Esophagus squamous epithelium (tissue), 5 donors: ENCODE measurements around the gene PML. TPM values are rescaled to one million over a fixed set of nuclear protein-coding genes. Genes with fewer than 3 reads are reported as not detected.
A peak's percentile ranks its signal among the peaks of the same experiment; 100 is the strongest.

ENCODE experiments used
- DNase-seq: peaks from one replicate; lab custom pipeline; 2025; lab: John Stamatoyannopoulos, UW
- H3K27ac ChIP-seq, 4 donors: fragments of 200-600 bp; sonication (generic); one replicate each; pipeline ENCODE4 v1.5.1; 2016 to 2019; ENCODE audit warnings: mild to moderate bottlenecking in 1 of 4
- H3K27me3 ChIP-seq, 4 donors: fragments of 200-600 bp; sonication (generic); 1 replicate in 3 of 4; 2 replicates in 1 of 4; pipeline versions ENCODE4 v1.5.1 to v1.6.0; 2017 to 2021; ENCODE audit warnings: antibody characterized with exemption in 1 of 4
- H3K36me3 ChIP-seq, 3 donors: fragments of 200-600 bp; sonication (generic); one replicate each; pipeline ENCODE4 v1.5.1; 2016 to 2019
- H3K4me1 ChIP-seq, 3 donors: fragments of 200-600 bp; sonication (generic); one replicate each; pipeline ENCODE4 v1.5.1; 2017 to 2019
- H3K4me3 ChIP-seq, 4 donors: fragments of 200-600 bp; sonication (generic); 1 replicate in 3 of 4; 2 replicates in 1 of 4; pipeline ENCODE4 v1.5.1; 2016 to 2019; ENCODE audit warnings: mild to moderate bottlenecking in 2 of 4, moderate library complexity in 1 of 4
- H3K9me3 ChIP-seq, 3 donors: fragments of 200-600 bp; sonication (generic); one replicate each; pipeline ENCODE4 v1.5.1; 2016 to 2019
- POLR2A ChIP-seq, 4 donors: fragments of 450-650 bp; IDR thresholded peaks; one replicate each; pipeline ENCODE4 v1.6.1; 2017; ENCODE audit warnings: antibody characterized with exemption in 4 of 4, mild to moderate bottlenecking in 4 of 4, moderate library complexity in 3 of 4
- WGBS, 2 donors: methylation state at CpG; one replicate each; pipeline ENCODE4 v1.1.5; 2018; 5-methylcytosine and 5-hydroxymethylcytosine counted together
- intact Hi-C: fragments of 100-400 bp; cut with DNase I; formaldehyde crosslinking; loops from one replicate; pipeline ENCODE4 v1.15.0; 2022
- total RNA-seq, 4 donors: library from RNA; depleted of rRNA; stranded (reverse); fragments of >200 nt; gene quantifications; one replicate each; pipeline ENCODE4 v1.1.0, GENCODE V29; 2016
- TF ChIP-seq, protein P1 (sequence below), 6 experiments: fragments of 450-650 bp in 4 of 6; fragments of 200-600 bp in 2 of 6; sonication (generic) in 2 of 6; IDR thresholded peaks; one replicate each; pipeline ENCODE4 v1.5.1; 2016 to 2019; ENCODE audit warnings: antibody characterized with exemption in 6 of 6, mild to moderate bottlenecking in 4 of 6, moderate library complexity in 4 of 6
- donor health status: DM: yes; HTN: yes; CAD: no.

The PML gene
- total RNA-seq, 4 donors from 2014 or later: 34.0 to 52.3 (median 44.5) TPM

DNA sequence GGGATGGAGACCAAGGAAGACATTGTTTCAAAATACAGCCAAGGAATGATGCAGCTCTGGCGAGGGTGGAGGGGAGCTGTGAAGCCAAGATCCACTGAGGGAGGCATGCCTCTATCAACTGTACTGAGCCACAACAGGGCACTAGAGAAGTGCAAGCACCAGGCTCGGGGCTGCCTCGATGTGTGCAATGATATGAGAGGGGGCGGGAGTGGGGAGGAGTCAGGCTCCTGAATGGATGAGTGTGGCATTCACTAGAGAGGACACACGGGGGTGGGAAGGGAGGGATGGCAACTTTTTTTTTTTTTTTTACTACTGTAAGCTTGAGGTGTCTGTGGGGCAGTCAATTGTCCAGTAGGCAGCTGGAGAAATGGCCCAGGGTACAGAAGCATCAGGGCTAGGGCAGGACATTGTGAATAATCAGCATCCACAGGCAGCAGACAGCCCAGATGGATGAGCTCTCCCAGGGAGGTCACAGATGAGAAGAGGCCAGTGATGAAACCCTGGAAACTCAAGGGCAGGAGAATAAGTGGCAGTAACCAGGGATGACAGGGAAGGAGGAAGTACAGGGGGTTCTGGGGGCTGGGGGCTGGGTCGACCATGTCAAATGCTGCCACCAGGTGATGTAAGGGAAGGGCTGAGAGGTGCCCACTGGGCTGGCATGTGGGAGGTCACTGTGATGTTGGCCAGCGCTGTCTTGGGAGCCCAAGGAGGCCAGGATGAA, 8.3 kb upstream of the PML start:
- H3K27me3 ChIP-seq: no peaks in the 10 kb centered on the region
- 43 to 58% methylated on average over 4 to 6 of the region's 7 CpGs for WGBS, 2 donors
- TF ChIP-seq, protein P1, sequence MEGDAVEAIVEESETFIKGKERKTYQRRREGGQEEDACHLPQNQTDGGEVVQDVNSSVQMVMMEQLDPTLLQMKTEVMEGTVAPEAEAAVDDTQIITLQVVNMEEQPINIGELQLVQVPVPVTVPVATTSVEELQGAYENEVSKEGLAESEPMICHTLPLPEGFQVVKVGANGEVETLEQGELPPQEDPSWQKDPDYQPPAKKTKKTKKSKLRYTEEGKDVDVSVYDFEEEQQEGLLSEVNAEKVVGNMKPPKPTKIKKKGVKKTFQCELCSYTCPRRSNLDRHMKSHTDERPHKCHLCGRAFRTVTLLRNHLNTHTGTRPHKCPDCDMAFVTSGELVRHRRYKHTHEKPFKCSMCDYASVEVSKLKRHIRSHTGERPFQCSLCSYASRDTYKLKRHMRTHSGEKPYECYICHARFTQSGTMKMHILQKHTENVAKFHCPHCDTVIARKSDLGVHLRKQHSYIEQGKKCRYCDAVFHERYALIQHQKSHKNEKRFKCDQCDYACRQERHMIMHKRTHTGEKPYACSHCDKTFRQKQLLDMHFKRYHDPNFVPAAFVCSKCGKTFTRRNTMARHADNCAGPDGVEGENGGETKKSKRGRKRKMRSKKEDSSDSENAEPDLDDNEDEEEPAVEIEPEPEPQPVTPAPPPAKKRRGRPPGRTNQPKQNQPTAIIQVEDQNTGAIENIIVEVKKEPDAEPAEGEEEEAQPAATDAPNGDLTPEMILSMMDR (IDR thresholded peaks at IDR 0.05): no peak
- TF ChIP-seq POLR2A (IDR thresholded peaks at IDR 0.05): no peak
- intact Hi-C loops: no loop called here
- H3K4me1 ChIP-seq: peaks cover 56 to 100% (median 90%) of the 10 kb centered on the region in 3 donors
- H3K27ac ChIP-seq: peak overlapping the region in 3 of 4 donors; percentile 89 to 91 (median 90)
- peaks cover 0 to 39% (median 0%) of the 10 kb centered on the region in 3 donors for H3K36me3 ChIP-seq
- no peak for DNase-seq
- H3K9me3 ChIP-seq: no peaks in the 10 kb centered on the region
- H3K4me3 ChIP-seq: no peak overlapping the region

- TF ChIP-seq POLR2A (IDR thresholded peaks at IDR 0.05): no peak
- intact Hi-C loops: no loop called here
- Histone ChIP-seq H3K27ac (peak overlapping the region; percentile 11 to 91 (median 90)), H3K9me3 (no peaks in the 10 kb centered on the region), H3K36me3 (peaks cover 0 to 39% (median 0%) of the 10 kb centered on the region in 3 donors), H3K4me3 (no peak overlapping the region), H3K4me1 (peaks cover 61 to 100% (median 89%) of the 10 kb centered on the region in 3 donors), H3K27me3 (no peaks in the 10 kb centered on the region)
- 95 to 100% methylated on average over 1 of the region's 1 CpG for WGBS, 2 donors
- no peak for DNase-seq
Measured at GRCh38 chr15:73986776-73987056, 7.8 kb upstream of the PML start.

- H3K4me1 ChIP-seq: peaks cover 62 to 98% (median 84%) of the 10 kb centered on the region in 3 donors
- 77 to 78% methylated on average over 4 of the region's 4 CpGs for WGBS, 2 donors
- TF ChIP-seq, protein P1 (IDR thresholded peaks at IDR 0.05): no peak
- no peak for TF ChIP-seq POLR2A (IDR thresholded peaks at IDR 0.05)
- H3K27ac ChIP-seq: peak overlapping the region; percentile 11 to 91 (median 90)
- no peaks in the 10 kb centered on the region for H3K27me3 ChIP-seq
- intact Hi-C loops: no loop called here
- H3K36me3 ChIP-seq: peaks cover 0 to 39% (median 0%) of the 10 kb centered on the region in 3 donors
- DNase-seq: no peak
- H3K4me3 ChIP-seq: no peak overlapping the region
- H3K9me3 ChIP-seq: no peaks in the 10 kb centered on the region
Measured at GRCh38 chr15:73987250-73987649, 7.3 kb upstream of the PML start.

DNA sequence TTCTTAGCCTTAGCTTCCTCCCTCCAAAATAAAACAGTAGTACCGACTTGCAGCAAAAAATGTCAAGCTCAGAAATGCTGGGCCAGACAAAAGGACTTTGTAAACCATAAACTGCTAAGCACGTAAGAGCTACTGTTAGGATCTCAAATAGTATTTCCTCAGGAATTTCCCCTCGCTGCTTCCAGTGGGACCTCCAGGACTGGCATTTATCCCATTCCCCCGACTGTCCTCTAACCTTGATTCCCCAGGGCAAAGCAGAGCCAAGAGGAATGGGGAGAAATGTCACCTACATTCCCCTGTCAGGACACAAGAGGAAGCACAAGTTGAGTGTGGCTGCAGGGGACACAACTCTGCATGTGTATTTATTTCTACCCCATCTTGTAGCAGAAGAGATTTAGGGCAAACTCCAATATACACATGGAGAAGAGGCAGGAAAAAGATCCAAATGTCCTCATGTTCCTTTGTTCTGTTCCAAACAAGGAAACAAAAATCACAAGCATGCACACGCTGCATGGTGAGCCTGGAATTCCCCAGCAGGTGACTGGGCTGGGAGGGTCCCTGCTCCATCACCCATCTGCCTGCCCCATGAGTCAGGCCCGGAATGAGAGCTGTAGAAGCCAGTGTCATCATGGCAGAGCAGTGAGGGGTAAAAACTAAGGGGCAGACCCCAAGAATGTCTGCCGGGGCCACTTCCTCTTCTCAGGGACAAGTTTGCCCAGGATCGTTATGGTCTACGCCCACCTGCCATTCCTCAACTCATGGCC, 6.7 kb upstream of the PML start:
- Histone ChIP-seq H3K4me1 (peaks cover 60 to 98% (median 81%) of the 10 kb centered on the region in 3 donors), H3K27me3 (no peaks in the 10 kb centered on the region)

GRCh38 chr15:73988445-73988969, 6.0 kb upstream of the PML start:
- intact Hi-C loops: no loop called here
- DNase-seq: no peak
- 100% methylated on average over 3 of the region's 13 CpGs; no CpG with 5 or more reads in 1 of the 2 donors for WGBS, 2 donors
- no peaks in the 10 kb centered on the region for H3K27me3 ChIP-seq
- TF ChIP-seq POLR2A (IDR thresholded peaks at IDR 0.05): no peak
- TF ChIP-seq, protein P1 (IDR thresholded peaks at IDR 0.05): no peak
- H3K9me3 ChIP-seq: no peaks in the 10 kb centered on the region
- no peak overlapping the region for H3K4me3 ChIP-seq
- peaks cover 0 to 39% (median 0%) of the 10 kb centered on the region in 3 donors for H3K36me3 ChIP-seq
- peaks cover 57 to 98% (median 78%) of the 10 kb centered on the region in 3 donors for H3K4me1 ChIP-seq
- peak overlapping the region; percentile 59 to 91 (median 90) for H3K27ac ChIP-seq

More for the DNA sequence above, 6.7 kb upstream of the PML start:
- Histone ChIP-seq H3K4me3 (no peak overlapping the region), H3K9me3 (no peaks in the 10 kb centered on the region), H3K36me3 (peaks cover 0 to 39% (median 0%) of the 10 kb centered on the region in 3 donors), H3K27ac (peak overlapping the region; percentile 59 to 91 (median 90))
- TF ChIP-seq, protein P1 (IDR thresholded peaks at IDR 0.05): no peak
- TF ChIP-seq POLR2A (IDR thresholded peaks at IDR 0.05): no peak
- no peak for DNase-seq
- intact Hi-C loops: no loop called here
- WGBS, 2 donors: 23 to 36% methylated on average over 6 of the region's 9 CpGs
